ENCODE data around the gene POP4.

Gene POP4

DNA sequence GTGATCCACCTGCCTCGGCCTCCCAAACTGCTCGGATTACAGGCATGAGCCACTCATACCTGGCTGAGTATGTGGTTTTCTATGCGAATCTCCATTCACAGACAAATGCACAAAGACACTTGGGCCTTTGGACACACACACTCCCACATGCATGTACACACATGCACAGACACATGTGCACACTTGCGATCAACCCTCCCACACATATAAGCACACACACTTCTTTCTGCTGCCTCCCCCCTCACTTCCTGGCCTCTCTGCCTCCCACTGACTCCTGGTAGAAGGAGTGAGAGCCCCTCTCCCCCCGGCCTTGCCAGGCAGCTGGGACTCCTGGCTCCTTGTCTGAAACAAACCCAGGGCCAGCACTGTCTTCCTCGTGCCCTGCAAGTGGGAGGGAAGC lies 29.9 kb downstream of the POP4 start:
- DNase-seq = no peak

DNA sequence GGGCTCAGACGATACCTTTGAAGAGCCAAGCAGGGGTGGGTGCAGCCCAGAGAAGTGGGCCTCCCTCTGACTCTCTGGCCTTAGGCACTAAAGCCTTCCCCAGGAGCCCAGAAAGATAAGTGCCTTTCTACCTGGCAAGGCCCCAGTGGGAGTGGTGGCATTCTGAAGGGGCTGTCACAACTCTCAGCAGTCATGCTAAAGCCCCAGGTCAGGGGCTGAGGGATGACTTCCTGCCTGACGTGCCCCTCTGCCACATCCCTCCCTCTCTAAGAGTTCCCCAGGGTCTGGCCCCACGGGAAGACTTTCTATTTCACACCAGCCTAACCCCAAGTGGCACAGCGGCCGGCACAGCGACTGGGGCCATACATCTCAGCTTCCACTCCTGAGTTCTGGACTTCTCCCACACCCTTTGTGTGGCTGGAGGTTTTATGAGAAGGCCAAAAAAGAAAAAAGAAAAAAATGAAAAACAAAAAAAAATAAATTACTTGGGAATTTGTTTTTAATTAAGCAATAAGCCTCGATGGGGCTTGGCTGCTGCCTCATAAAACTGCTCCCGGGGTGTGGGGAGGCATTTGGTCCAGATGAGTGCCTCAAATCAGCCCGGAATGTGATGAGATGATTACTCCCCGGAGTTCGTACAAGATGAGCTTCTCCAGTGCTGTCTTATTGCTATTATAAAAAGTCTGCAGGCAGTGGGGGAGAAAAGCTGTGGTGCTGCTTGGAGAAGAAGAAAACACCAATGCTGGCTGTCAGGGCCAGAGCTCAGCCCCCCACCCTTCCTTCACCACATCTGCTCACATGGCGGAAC lies 30.7 kb downstream of the POP4 start:
- DNase-seq = no peak

DNA sequence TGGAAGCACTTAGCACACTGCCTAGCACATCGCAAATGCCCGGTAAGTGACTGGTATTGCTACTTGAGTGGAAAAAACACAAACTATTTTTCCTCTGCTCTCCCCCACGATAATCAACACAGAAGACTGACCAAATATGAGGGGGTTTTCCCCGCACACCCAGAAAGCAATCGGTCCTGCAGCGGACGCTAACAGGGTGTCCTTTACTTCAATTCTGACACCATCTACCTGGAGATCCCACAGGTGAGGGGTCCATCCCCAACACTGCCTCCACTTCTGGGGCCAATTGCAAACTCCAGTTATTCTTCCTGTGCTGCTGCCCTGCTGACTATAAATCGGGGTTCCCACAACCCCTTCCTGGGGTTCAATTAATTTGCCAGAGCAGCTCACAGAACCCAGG lies 33.0 kb downstream of the POP4 start:
- DNase-seq = no peak

DNA sequence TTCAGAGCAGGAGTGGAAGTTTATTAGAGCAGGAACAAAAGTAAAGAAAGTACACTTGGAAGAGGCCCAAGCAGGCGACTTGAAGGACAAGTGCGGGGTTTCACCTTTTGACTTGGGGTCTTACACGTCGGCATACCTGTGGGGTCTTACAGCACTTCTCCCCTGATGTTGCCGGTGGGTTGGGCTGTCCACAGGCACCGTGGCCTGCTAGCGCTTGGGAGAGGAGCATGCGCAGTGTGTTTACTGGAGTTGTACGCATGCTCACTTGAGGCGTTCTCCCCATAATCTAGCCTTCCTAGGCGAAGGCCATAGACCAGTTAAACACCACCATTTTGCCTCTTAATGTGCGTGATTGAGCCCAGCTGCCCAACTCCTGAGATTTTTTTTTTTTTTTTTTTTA lies 34.1 kb downstream of the POP4 start:
- DNase-seq = no peak

DNA sequence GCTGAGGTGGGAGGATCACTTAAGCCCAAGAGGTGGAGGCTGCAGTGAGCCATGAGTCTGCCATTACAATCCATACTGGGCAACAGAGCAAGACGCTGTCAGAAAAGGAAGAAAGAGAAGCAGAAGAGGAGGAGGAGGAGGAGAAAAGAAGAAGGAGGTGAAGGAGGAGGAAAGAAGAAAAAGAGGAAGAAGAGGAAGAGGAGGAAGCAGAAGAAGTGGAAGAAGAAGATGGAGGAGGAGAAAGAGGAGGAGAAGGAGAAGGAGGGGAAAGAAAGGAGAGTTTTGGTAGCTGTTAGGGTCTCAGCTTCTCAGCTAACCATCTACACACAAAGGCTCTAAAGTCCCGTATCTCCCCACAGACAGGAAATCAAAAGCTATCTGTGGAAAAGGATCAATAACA lies 35.5 kb downstream of the POP4 start:
- no peak for DNase-seq

DNA sequence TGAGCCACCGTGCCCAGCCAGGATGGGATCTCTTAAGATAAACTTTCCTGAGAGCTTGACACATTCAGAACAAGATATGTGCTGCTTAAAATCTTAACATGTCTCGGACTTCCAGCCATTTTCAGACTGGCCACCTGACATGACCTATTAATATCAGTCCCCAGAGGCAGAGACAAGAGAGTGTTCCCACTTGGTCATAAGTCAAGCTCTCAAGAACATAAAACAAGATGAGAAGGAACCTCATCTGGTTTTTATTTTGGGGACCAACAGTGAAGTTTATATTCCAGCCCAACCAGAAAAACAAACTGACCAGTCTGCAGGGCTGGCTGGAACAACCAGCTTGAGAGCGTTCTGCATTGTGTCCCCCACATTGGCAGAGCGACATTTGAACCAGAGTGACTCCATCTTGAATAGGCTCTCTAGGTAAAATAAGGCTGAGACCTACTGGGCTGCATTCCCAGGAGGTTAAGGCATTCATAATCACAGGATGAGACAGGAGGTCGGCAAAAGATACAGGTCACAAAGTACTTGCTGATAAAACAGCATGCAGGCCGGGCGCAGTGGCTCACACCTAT lies 37.4 kb downstream of the POP4 start:
- no peak for DNase-seq

DNA sequence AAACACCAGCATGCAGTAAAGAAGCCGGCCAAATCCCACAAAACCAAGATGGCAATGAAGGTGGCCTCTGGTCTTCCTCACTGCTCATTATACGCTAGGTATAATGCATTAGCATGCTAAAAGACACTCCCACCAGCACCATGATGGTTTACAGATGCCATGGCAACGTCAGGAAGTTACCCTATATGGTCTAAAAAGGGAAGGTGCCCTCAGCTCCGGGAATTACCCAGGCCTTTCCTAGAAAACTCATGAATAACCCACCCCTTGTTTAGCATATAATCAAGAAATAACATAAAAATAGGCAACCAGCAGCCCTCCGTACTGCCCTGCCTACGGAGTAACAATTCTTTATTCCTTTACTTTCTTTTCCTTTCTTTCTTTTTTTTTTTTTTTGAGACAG lies 38.1 kb downstream of the POP4 start:
- DNase-seq = no peak

DNA sequence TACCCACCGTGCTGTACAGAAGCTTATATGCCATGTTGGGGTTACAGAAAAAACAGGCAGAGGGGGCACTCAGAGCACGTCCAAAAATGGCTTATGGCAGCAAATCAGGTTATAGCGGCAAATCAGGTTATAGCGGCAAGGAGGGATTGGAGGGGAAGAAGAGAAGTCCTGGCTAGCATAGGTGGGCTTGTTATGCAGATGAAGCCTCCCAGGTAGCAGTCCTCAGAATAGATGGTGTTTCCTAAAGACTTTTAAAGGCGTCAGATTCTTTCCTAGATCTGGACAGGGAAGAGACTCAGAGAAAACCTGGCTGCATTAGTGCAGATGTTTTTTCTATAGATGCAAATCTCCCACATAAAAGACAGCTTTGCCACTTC lies 39.4 kb downstream of the POP4 start:
- DNase-seq = no peak

DNA sequence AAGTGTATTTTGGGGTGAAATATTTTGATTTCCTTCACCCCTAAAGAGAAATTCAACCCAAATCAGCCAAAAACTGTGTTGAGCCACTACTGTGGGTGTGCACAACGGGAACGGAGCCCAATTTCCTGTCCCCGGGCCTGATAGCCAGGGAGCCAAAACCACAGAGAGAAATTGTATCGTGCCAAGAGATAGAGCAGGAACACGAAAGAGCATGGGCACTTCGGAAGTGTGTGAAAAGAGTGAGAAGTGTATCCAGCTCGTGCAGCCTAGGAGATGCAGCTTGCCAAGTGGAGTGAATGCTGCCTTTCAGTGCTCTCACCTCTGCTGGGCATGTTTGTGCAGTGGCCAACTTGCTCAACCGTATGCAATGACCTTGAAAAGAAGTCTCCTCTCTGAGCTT lies 39.8 kb downstream of the POP4 start:
- DNase-seq = no peak

DNA sequence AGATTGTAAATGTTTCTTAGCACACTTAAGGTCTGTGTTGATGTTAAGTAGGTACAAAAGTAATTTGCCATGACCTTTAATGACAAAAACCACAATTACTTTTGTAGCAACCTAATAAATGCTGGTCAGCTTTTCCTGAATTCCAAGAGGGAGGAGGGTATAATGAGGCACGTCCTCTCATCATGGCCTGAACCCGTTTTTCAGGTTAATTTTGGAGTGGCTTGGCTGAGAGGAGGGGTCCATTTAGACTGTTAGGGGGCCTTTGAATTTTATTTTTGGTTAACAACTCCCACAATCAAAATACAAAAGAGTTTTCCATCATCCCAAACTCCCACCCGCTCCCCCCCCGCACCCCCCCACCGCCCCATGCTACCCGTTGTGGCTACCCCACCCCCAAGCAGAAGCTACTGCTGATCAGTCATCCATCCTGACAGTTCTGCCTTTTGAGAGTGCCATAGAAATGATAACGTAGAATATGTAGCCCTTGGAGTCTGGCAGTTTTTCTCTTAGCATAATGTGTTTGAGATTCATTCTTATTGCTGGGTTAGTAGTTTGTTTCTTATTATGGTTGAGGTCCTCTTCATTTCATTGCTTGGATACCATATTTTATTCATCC lies 44.8 kb downstream of the POP4 start:
- DNase-seq = no peak

DNA sequence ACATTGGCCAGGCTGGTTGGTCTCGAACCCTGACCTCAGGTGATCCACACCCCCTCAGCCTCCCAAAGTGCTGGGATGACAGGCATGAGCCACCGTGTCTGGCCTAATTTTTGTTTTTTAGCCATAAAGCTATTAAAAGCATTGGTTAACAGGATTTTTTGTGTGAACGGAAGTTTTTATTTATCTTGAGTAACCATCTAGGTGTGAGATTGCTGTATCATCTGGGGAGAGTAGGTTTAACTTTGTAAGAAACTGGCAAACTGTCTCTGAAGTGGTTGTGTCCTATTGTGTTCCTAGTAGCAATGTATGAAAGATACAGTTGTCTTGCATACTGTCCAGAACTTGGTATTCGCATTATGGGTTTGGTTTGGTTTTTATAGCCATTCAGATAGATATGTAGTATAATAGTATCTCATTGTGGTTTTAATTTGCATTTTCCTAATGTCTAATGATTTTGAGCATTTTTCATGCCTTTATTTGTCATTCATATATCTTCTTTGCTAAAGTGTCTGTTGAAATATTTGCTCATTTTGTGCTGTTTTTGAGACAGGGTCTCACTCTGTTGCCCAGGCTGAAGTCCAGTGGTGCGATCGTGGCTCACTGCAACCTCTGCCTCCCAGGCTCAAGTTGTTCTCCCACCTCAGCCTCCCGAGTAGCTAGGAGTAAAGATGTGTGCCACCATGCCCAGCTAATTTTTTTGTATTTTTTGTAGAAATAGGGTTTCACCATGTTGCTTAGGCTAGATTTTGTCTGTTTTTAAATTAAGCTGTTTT lies 45.7 kb downstream of the POP4 start:
- DNase-seq = no peak

DNA sequence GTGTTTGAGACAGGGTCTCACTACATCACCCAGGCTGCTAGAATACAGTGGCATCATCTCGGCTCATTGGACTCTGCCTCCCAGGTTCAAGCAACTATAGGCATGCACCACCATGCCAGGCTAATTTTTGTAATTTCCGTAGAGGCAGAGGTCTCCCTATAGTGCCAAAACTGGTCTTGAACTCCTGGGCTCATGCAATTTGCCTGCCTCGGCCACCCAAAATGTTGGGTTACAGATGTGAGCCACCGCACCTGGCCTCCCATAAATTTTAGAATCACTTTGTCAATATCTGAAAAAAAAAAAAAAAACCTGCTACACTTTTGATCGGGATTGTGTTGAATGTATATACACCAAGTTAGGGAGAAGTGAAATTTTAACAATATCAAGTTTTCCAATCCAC lies 47.3 kb downstream of the POP4 start:
- DNase-seq = no peak

DNA sequence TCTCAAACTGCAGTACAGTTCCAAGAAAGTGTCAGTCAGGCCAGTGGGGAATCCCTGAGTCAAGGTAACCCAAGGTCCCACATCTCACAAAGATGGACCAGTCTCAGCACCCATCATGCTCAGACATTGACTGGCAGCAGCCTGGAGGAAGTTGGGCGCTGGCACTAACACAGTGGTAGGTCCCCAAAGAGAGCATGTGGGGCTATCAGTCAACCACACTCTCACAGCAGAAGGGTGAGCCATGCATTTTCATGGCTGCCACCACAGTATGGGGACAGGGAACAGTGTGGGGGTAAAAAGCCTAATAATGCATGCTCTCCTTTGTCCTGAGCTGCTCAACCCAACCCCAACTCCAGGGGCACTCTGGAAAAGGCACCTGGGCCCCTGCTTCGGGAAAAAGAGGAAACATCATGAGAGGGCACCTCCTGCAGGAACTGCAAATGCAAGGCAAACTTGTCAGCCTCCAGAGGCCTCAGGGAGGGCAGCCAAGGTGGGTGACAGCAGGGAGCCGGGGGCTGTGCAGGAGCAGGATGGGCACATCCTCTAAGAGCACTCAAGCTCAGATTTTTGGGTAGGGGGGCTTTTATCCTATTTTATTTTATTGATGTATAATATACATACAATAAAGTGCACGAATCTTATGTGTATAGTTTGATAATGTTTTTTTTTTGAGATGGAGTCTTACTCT lies 49.7 kb downstream of the POP4 start:
- no peak for DNase-seq

DNA sequence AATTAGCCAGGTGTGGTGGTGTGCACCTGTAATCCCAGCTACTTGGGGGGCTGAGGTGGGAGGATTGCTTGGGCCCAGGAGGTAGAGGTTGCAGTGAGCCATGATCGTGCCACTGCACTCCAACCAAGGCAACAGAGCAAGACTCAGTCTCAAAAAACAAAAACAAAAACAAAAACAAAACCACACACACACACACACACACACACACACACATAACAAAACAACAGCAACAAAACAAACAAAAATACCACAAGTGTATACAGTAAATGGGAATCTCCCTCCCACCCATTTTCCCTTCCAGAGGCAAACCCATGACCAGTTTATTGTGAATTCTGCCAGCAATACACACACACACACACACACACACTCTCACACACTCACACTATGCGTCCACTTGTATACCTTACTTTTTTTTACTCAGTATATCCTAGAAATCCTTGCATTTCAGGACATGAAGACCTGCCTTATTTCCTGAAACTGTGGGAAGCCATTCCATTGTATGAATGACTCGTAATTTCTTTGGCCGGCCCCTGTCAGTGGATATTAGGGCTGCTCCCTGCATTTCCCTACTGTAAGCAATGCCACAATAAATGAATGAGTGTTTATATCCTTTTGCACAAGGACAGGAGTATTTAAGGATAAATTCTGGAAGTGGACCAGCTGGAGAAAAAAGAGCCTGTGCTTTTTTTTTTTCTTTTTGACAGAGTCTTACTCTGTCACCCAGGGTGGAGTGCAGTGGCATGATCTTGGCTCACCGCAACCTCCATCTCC lies 52.3 kb downstream of the POP4 start:
- DNase-seq = no peak

DNA sequence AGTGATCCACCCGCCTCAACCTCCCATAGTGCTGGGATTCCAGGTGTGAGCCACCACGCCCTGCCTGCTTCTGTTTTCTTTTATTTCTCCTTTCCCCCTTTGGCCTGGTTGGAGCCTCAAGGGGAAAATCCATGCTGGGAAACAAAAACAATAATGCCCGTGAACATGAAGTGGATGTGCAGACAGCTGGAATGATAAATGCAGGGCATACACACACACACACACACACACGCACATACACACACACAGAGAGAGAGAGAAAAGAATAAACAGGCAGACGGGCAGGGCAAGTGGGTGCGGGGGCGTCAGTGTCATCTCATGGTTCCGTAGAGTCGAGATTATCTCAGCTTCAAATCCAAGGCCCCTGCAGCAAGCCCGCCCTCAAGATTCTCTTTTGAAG lies 54.8 kb downstream of the POP4 start:
- DNase-seq = no peak

DNA sequence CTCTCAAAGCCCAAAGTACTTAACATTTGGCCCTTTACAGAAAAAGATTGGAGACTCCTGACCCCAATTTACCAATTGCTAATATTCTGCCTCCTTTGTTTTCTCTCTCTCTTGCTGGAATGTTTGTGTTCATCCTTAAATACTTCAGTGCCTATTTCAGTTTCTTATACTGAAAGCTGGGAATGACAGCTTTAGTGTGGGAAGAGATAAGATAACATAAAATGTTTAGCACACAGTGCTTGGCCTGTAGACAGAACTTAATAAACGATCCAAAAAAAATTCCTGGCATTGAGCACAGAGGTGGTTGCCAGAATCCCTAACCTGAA lies 56.2 kb downstream of the POP4 start:
- DNase-seq = no peak

DNA sequence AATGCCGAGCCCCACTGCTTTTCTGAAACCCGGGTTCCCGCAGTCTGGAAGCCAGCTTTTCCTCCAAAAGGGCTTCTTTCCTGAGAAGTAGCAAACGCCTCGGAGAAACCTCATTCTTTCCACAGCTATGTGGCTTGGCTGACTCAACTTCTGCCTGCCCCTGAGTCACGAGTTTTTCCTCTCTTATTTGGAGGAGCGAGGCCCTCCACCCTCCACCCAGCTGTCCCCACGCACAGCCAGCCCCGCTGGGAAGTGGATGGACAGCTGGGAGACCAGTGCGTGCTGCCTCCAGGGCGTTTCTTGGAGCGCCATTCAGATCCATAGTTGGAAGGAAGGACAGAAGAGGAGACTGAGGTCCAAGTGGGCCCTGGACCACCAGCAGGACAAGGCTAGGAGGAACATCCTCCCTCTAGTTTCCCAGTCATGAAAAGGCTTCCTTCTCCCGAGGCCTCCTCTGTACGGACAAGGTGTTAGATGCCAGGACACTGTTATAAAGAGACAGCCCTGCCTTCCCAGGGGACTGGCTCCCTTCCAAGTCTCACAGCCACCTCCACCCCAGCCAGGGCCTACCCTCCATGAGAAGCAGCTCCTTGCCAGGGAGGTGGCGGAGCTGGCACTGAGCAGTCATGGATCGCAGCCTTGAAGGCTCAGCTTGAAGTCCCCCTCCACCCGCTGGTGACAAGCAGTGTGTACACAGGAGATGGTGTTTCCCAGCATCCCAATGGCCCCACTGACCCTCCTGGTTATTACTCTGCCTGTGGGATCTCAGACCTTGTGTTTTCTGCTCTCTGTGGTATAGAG lies 56.7 kb downstream of the POP4 start:
- DNase-seq = no peak

DNA sequence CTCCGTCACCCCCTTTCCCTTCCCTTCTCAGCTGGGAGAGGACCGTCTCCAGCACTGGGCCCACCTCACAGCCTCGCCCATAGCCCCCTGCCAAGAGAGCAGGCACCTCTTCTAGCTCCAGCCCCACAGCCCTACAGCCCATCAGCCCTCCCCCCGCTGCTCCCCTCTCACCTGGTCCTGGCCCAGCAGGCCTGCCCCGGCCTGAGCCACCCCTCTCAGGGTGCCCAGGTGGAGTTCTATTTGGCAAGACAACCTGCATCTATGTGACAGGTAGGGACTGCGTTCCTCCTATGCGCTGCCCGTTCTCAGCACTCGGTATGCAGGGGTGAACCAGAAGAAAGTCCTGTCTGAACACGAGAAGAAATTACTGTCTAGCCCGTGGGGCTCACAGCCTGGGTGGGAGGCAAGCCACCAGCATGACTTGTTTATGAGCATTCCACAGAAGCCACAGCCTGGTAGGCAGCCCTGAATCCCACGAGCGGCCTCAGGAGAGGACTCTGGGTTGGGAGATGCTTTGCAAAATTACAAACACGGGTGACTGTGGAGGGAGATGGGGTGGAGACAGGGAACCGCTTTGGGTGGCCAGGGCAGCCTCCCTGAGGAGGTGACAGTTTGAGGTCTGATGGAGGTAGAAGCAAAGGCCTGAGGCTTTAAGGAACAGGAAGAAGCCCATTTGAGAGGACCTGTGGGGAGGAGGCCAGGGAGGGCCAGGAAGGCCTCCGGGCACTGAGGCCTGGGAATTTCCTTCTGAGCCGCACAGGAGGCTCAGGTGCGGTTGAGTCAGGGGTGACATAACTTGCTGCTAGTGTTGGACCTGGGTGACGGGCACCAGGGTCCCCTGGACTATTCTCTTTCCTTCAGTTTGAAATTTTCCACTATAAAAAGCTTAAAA lies 58.0 kb downstream of the POP4 start:
- DNase-seq = no peak

DNA sequence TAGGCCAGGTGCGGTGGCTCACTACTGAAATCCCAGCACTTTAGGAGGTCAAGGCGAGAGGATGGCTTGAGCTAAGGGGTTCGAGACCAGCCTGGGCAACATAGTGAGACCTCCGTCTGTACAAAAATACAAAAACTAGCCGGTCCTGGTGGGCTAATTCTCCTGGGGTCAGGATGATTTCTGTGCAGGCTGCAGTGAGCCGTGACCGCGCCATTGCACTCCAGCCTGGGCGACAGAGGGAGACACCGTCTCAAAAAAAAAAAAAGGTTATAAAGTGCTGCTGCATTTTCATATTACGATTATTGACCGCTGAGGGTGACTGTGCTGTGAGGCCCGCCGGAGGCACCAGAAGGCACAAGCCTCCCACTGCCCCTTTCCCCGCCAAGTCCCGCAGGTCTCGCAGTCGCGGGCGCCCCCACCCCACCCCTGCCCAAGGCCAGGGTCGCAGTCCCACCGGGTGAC lies 58.7 kb downstream of the POP4 start:
- no peak for DNase-seq

DNA sequence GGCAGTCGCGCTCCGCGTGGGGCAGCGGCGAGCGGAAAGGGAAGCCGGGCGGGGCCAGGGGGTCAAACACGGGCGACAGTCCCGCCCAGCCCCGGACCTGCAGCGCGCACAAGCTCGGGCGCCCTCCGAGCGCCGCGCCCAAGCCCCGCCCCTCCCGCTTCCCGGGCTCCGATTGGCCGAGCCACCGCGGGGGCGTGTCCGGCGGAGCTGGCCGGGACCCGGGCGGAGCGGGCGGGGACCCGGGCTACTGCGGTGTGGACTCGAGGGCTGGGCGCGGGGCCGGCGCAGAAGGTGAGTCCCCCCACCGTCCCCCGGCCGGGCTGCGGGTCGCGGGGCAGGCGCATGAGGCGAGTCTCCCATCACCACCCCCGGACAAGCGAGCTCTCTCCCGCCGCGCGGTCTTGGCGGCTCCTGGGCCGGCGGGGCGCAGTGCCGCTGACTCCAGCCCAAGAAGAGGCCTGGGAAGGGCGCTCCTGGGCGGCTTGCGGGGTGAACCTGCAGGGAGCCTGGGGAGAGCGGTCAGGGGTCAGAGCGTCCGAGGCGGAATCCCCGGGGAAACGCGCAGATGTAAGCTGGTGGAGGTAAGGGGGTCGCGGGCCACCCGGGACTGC lies 59.2 kb downstream of the POP4 start, which contains the start of gene PLEKHF1:
Gene PLEKHF1, plus strand, starts transcription at position 247 of the 611 bp plus-strand sequence. CDS start 8,379 bp downstream, outside the sequence.
- peak; percentile 69 to 74 (median 70) for DNase-seq

Data from activated CD4-positive, CD25-positive, alpha-beta regulatory T cell (primary cell).